HG03108 (cell line): ENCODE data around the gene KCTD4.
"Not testable (repeated sequence)": the region's sequence is repeated elsewhere in the genome, so short reads cannot be mapped to it uniquely, and the experiment has no call there.

Source experiments
- ATAC-seq: cut with Tn5 transposase; IDR thresholded peaks from one replicate; pipeline ENCODE4 v1.9.1; 2021; ENCODE audit warnings: moderate library complexity; ENCODE audit not compliant: unreplicated experiment

Gene KCTD4

DNA sequence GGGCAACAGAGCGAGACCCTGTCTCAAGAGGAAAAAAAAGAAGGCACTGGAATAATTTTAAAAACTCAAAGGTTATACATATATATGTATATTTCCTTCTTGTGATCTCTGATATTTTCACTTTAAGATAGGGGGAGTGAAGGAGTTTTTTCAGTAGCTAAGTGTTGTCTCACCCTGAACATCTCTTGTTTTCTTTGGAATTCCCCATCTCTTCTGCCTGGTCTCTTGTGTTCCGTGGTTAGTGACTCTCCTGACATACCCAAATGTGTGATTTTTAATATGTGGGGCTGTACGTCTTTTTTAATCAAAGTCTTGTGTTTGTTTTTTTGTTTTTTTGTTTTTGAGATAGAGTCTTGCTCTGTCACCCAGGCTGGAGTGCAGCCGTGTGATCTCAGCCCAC, 15.3 kb upstream of the KCTD4 start:
- ATAC-seq = no peak

- ATAC-seq = no peak
These were observed 14.7 kb upstream of the KCTD4 start for GRCh38 chr13:45215392-45216077.

DNA sequence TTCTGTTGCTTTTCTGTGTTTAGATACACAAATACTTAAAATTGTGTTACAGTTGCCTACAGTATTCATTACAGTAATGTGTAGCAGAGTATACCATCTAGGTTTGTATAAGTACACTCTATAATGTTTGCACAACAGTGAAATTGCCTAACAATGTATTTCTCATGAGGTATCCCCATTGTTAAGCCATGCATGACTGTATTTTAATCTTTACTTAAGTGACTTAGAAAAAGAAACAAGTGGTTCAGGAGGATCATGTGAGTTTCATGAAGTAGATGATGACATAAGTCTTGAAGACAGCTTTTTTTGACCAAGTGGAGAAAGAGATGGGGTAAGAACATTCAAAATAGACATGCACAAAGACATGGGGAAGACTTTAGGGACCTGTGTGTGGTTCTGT, 8.4 kb upstream of the KCTD4 start:
- ATAC-seq = no peak

GRCh38 chr13:45208132-45208531, 7.3 kb upstream of the KCTD4 start:
- ATAC-seq = no peak

DNA sequence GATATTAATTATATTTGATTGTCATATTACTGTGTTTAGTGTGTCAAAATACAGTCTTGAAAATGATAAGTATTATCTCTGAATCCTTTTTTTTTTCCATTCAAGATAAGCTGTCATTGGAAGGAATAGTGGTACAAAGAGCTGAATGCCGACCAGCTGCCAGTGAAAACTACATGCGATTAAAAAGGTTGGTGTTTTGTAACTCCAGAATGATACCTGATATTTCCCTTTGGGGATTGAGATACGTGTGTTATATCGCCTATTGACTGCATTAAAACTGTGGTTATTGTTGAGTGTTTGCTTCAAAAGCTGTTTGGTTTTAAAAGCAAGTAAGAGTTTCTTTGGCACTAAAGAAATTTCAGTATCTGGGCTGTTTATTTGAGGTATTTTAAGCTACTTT, 6.5 kb upstream of the KCTD4 start:
- no peak for ATAC-seq

DNA sequence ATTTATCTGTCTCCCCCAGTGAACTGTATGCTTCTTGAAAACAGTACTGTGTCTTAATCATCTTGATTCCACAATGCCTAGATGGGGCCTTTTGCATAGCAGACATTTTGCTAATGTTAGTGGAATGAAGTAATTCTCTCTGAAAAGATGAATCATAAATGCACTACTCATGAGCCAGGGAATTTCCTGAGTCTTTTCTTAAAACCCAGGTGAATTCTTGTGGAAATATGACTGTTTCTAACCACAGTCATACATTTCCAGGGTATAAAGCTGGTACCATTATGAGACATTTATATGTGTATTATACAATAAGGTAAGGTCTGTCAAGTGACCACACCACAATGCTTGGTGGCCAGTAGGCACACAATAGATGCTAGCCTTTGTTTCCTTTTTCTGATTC, 5.5 kb upstream of the KCTD4 start:
- no peak for ATAC-seq

DNA sequence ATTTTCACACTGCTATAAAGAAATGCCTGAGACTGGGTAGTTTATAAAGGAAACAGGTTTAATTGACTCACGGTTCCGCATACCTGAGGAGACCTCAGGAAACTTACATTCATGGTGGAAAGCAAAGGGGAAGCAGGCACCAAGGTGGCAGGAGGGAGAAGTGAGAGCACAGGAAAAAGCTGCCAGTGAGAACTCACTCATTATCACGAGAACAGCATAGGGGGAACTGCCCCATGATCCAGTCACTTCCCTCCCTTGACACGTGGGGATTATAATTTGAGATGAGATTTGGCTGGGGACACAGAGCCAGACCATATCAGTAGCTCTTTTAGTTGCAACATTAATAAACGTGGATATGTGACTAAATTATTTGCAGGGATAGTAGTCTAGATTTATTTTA, 4.3 kb upstream of the KCTD4 start:
- no peak for ATAC-seq

DNA sequence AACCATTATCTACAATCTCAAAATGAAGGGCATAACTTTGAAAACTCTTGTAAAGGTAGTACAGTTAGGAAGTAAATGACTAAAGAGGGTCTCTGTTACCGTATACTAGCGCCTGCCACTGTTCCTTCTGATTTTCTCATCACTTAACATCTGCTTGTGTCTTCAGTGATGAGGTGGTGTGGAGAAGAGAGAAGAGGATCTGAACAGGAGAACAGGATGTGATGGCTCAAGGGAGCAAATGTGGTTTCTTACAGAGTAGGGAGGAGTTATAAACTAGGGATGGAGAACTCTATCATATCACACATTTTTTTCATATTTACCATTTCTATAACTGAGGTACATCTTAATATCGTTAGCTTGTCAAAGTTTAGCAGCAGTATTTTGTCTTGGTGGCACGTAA, 1.1 kb downstream of the KCTD4 start:
- ATAC-seq = no peak

DNA sequence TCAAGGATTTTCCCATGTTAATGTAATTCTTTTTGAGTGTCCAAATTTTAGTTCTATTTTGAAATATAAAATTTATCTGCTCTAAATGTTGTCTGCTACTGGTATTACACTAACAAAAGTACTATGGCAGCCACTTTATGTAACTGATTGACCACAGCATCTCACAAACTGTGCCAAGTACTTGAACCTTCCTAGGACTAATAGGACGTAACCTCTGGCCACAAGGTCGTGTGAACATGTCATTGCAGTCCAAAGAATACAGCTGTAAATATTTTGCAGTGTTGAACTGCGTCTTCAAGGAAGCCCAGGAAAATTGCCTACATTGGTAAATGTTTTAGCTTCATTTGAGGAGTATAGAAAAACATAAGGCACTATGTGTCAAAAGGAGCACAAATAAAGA, 1.9 kb downstream of the KCTD4 start:
- ATAC-seq = no peak

DNA sequence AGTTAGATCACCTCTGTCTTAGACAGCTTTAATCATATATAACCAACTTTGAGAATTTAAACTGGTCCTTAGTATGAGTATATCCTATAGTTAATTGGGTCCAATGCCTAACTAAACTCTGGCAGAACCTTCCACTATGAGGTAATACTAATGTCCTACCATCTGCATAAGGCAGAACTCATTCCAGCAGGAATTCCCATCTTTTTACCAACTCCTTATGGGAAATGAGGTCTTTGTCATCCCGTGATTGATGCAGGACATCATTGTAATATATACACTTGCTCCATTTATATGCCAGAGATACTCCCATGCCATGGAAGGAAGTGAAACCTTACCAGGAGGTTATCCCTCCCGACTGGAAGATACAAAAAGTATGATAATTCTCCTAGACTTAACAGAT, 2.8 kb downstream of the KCTD4 start:
- no peak for ATAC-seq

GRCh38 chr13:45196622-45197021, 4.2 kb downstream of the KCTD4 start:
- no peak for ATAC-seq

DNA sequence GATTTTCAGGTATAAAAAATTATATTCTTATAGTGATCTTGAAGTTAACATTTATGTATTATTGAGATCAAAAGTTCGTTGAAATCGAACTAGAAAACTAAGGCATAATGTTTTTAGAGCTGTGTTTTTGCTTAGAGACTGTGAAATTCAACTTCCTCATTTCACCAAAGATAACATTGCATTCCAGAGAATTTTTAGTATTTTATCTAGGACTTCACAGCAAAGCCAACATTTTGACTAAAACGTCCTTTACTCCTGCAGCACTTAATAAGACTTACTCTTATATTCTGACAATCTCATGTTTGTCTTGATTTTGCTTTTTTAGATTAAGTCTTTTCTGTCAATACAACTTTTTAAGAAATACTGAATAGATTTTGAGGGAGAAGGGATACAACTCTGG, 4.7 kb downstream of the KCTD4 start:
- no peak for ATAC-seq

DNA sequence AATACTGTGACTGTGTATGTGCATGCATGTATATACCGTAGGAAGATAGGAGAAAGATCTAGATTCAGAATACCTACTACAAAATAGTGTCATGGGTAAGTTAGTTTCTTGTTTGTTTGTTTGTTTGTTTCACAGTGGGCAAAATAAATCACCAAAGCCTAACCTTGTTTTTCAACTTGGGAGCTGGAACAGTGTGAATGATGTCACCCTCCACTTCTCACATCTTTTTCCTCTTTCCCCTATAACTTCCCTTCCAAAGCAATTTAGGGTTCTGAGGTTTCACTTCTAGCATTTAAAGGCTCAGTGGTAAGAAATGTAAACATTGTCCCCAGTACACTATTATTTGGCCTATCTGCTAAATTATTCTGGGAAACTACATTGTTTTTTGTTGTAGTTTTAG, 5.4 kb downstream of the KCTD4 start:
- no peak for ATAC-seq

GRCh38 chr13:45194081-45194939, 6.5 kb downstream of the KCTD4 start:
- ATAC-seq = no peak

- ATAC-seq = no peak
These were observed 9.0 kb downstream of the KCTD4 start for GRCh38 chr13:45191874-45192273.

DNA sequence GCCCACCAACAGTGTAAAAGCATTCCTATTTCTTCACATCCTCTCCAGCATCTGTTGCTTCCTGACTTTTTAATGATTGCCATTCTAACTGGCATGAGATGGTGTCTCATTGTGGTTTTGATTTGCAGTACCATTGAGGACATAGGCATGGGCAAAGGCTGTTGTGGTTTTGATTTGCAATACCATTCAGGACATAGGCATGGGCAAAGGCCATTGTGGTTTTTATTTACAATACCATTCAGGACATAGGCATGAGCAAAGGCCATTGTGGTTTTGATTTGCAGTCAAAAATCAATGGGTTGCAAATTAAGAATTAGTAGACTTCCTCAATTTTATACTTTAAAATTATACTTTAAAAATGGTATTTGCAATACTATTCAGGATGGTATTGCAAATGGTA, 11.3 kb downstream of the KCTD4 start:
- not testable (repeated sequence) for ATAC-seq

DNA sequence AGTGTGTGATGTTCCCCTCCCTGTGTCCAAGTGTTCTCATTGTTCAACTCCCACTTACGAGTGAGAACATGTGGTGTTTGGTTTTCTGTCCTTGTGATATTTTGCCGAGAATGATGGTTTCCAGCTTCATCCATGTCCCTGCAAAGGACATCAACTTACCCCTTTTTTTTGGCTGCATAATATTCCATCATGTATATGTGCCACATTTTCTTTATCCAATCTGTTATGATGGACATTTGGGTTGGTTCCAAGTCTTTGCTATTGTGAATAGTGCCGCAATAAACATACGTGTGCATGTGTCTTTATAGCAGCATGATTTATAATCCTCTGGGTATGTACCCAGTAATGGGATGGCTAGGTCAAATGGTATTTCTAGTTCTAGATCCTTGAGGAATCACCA, 11.8 kb downstream of the KCTD4 start:
- not testable (repeated sequence) for ATAC-seq

- ATAC-seq = no peak
These were observed 15.6 kb downstream of the KCTD4 start for GRCh38 chr13:45185286-45185685.

GRCh38 chr13:45184693-45185092, 16.2 kb downstream of the KCTD4 start:
- ATAC-seq = no peak

- ATAC-seq = no peak
These were observed 19.9 kb downstream of the KCTD4 start for GRCh38 chr13:45180713-45181601.

- no peak for ATAC-seq
These were observed 20.5 kb downstream of the KCTD4 start for GRCh38 chr13:45180303-45180702.

DNA sequence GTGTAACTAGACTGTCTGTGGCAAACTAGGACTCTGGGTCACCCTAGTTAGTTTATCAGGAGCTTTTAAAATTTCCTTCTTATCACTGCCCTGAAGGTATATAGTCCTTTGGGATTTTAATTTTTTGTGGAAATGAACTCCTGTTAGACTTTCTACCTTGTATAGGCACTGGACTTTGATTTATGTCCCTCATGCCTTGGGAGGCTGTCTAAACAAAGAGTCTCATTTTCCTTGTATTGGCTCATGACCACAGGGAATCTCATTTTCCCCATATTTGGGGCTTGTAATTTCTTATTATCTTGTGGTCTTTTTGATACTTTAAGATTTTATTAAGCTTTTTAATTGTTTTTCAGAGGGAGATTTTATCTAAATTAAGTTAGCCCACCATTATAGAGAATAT, 21.4 kb downstream of the KCTD4 start:
- no peak for ATAC-seq
